Hepatocyte (in vitro differentiated cells): Measurements from ENCODE around the gene ATP6AP1.

Source experiments
- CTCF ChIP-seq: fragments of 200-600 bp; sonication (generic); IDR thresholded peaks from 2 replicates; pipeline ENCODE4 v1.5.1; 2016; ENCODE audit warnings: antibody characterized with exemption, mild to moderate bottlenecking; ENCODE audit not compliant: poor library complexity
- EZH2phosphoT487 ChIP-seq: fragments of 200-600 bp; sonication (generic); IDR thresholded peaks from one replicate; pipeline ENCODE4 v1.6.1; 2018; ENCODE audit warnings: antibody characterized with exemption, mild to moderate bottlenecking, low read depth, moderate library complexity; ENCODE audit not compliant: unreplicated experiment, severe bottlenecking

GRCh38 chrX:154450312-154450711, 21.8 kb downstream of the ATP6AP1 start:
- TF ChIP-seq CTCF = no peak
- no peak for TF ChIP-seq EZH2phosphoT487
